ENCODE measurements around the gene FMR1NB.

Gene FMR1NB, protein sequence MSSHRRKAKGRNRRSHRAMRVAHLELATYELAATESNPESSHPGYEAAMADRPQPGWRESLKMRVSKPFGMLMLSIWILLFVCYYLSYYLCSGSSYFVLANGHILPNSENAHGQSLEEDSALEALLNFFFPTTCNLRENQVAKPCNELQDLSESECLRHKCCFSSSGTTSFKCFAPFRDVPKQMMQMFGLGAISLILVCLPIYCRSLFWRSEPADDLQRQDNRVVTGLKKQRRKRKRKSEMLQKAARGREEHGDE

GRCh38 chrX:147981038-147981752 is at the start of gene FMR1NB:
FMR1NB (plus strand) TSS chrX:147981337; CDS start chrX:147981403, 66 bp downstream.
- DNase-seq (ENCODE audit: low spot score): no peak

GRCh38 chrX:147933815-147934214 is 47.3 kb upstream of the FMR1NB start:
- DNase-seq (ENCODE audit: low spot score): no peak

DNA sequence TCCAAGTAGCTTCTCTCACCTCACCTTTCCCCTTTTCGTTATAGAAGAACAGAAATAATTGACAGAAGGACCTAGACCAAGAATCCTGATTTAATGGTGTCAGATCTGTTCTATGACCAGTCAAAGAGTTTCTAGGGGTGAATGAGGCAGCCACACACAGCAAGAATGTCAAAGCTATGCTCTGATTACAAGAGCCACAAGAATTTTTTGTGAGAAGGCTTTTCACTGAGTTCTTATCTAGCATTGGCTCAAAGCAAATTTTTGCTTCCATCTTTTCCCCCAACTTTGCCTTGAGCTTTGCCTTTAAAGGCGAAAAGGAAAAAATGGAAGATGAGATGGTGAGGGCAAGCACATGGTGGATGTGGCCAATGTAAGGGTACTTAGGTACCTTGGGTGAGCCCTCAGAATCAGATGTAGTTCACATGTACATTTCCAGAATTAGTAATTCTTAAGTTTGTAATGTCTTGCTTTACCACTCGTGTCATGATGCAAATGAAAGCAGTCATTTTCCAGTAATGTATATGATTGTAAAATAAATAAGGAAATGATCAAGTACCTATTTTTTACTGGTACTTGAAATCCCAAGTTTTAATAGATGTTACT is 45.9 kb upstream of the FMR1NB start:
- no peak for DNase-seq (ENCODE audit: low spot score)

DNA sequence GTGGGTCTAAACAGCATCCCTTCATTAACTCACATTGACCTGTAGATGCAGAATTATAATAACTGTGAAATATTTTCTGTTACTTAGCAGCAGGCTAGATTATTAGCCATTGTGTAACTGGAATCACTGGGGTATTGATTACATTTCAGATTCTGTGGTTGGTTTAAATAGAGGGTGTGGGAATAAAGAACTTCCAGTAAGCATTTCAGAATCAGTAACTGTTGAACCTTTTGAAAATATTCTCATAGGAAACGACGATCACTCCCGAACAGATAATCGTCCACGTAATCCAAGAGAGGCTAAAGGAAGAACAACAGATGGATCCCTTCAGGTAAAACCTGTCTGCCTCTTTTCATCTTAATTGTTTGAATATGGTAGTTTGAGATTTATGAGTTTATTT is 35.9 kb upstream of the FMR1NB start:
- no peak for DNase-seq (ENCODE audit: low spot score)

DNA sequence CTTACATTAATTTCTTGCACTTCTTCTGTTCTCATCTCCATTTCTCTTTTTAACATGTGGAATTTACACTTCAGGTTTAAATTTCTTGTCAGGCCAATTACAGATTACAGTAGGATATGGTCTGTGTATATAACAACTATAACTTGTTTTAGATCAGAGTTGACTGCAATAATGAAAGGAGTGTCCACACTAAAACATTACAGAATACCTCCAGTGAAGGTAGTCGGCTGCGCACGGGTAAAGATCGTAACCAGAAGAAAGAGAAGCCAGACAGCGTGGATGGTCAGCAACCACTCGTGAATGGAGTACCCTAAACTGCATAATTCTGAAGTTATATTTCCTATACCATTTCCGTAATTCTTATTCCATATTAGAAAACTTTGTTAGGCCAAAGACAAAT is 32.6 kb upstream of the FMR1NB start:
- DNase-seq (ENCODE audit: low spot score): no peak

DNA sequence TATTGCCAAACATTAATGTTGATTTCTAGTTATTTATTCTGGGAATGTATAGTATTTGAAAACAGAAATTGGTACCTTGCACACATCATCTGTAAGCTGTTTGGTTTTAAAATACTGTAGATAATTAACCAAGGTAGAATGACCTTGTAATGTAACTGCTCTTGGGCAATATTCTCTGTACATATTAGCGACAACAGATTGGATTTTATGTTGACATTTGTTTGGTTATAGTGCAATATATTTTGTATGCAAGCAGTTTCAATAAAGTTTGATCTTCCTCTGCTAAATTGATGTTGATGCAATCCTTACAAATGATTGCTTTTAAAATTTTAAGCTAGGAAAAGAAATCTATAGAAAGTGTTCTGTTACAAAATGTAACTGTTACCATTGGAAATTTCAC is 30.8 kb upstream of the FMR1NB start:
- DNase-seq (ENCODE audit: low spot score): no peak

GRCh38 chrX:147953976-147954375 is 27.2 kb upstream of the FMR1NB start:
- DNase-seq (ENCODE audit: low spot score): no peak

DNA sequence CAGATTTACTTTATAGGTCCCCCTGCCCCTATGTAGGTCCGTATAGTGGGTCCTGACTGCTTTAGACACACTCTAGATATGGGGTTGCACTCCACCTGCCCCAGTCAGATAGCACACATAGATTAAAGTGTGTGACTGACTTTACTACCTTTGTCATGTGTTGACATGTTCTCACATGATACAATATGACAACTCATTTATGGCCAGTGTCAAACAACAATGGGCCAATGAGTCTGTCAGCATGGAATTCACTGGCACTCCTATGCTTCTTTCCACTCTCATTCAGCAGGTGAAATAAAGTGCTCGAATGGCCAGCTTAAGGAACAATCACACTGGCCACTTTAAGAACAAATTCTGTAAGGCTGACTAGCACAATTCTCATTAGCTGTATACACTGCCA is 23.8 kb upstream of the FMR1NB start:
- no peak for DNase-seq (ENCODE audit: low spot score)

- DNase-seq (ENCODE audit: low spot score): no peak
Observed at GRCh38 chrX:147958291-147958690, 22.8 kb upstream of the FMR1NB start.

DNA sequence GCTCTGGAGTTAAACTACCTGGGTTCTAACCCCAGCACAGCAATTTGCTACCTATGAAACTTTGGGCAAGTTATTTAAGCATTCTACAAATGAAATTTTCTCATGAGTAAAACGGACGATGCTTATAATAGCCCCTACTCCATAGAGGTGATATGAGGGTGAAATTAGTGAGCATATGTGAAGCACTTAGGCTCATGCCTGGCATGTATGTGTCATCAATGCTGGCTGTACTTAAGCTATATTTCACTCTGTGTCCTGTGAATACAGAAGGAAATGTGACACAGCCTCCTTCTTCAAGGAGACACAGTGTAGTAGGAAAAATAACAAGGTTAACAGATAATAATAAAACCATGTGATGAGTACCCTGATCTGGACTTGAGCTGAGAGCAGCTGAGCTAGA is 20.4 kb upstream of the FMR1NB start:
- DNase-seq (ENCODE audit: low spot score): no peak

DNA sequence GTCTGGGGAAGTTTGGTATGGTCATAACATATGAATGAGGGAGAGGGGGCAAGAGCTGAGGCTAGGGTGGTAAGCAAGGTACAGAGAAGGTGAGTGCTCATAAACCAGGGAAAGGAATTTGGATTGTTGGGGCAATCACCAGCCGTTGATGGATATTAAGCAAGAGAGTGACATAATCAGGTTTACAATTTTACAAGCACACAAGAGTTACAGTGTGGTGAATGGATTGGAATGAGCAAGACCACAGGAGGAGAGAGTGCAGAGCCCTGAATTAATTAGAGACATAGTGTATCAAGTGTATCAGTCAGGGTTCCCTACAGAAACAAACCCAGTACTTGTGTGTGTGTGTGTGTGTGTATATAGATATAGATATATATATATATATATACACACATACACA is 18.7 kb upstream of the FMR1NB start:
- DNase-seq (ENCODE audit: low spot score): no peak

- peak; percentile 12 for DNase-seq (ENCODE audit: low spot score)
Observed at GRCh38 chrX:147978931-147979330, 2.2 kb upstream of the FMR1NB start.

DNA sequence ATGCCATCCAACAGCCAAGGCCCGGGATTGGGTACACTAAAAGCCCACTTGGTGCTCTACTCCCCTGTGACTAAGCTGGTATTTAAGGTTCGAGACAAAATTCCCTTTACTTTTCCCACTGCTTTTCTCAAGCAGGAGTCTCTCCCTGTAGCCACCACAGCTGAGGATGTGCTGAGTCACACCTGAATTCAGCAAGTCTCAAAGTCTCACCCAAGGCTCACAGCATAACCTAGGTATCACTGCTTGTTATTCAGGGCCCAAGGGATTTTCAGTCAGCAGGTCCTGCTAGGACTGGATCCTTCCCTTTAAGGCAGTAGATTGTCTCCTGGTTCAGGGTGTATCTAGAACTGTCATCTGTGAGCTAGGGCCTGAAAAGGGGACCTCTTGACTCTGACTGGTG is 39.2 kb downstream of the FMR1NB start:
- DNase-seq (ENCODE audit: low spot score): no peak

GRCh38 chrX:148024425-148025148 is 43.5 kb downstream of the FMR1NB start:
- no peak for DNase-seq (ENCODE audit: low spot score)

GRCh38 chrX:148035380-148035779 is 54.2 kb downstream of the FMR1NB start:
- DNase-seq (ENCODE audit: low spot score): no peak

GRCh38 chrX:148037020-148037419 is 55.9 kb downstream of the FMR1NB start:
- no peak for DNase-seq (ENCODE audit: low spot score)

GRCh38 chrX:148043271-148043855 is 62.2 kb downstream of the FMR1NB start:
- peak; percentile 54 for DNase-seq (ENCODE audit: low spot score)

DNA sequence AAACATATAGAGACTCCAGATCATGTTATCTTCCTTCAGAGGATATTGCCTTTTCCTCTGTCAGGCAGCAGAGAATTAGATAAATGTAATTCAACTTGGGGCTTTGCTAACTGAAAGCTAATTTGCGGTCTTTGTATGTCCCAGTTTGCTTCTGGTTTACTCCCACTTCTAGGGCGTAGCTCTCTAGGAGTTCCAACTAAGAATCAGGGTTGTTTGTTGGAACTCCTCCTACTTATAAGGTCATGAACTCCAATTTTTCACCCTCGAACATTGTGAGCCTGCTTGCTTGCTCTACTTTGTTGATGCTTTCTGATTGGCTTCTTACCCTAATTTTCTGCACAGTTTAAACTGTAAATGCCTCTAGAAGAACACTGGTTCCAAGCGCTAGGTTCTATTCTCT is 66.1 kb downstream of the FMR1NB start:
- no peak for DNase-seq (ENCODE audit: low spot score)

DNA sequence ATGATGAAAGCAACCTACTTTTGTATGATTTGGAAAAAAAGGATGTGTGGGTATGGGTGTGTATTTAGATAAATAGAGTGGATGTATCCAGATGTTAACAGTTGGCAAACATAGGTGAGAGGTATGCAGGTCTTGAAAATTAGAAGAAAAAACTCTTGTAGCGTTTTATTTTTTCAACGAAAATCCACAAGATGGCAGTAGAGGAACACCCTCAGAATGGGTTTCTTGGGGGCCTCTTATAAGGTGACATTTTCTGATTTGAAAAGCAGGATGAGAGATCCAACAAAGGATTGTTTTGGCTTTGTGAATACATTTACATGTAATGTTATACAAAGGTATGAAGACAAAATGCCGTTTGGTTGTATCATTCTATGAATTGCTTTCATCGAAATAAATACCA is 68.3 kb downstream of the FMR1NB start:
- DNase-seq (ENCODE audit: low spot score): peak; percentile 54

- no peak for DNase-seq (ENCODE audit: low spot score)
Observed at GRCh38 chrX:148051973-148052372, 70.8 kb downstream of the FMR1NB start.

- DNase-seq (ENCODE audit: low spot score): no peak
Observed at GRCh38 chrX:148067285-148067684, 86.1 kb downstream of the FMR1NB start.

DNA sequence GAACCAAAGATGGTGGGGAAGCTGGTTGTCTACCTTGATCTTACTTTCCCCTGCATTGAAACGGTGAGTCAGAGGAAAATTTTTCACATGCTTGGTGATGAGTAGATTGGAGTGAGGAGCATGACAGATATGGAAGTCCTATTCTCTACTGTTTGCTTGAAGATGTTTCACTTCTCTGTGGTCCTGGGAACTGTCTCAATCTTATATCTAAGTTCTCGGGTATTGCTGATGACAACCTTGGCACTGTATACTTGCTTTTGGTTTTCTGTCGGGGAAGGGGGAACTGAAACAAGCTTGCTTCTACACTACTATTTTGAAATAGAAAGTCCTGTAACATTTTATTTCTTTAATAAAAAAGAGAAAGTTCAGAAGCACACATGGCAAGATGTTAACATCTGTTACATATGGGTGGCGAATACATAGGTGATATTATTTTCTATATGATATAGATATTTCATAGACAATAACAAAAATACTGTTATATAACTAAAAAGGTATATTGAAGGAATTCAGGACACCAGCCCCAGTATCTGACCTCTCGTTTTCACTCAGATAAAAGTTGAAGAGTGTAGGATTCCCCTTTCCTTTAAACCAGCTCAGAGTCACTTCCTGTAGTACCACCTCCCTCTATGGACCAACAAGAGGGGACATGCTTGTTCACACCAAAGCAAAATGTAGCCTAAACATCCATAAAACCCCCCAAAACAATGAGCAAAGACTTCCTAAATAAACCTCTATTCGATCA is 88.8 kb downstream of the FMR1NB start:
- no peak for DNase-seq (ENCODE audit: low spot score)
